Endothelial cell of umbilical vein (primary cell): ENCODE results near the gene DNAH9. TPM values are rescaled to one million over a fixed set of nuclear protein-coding genes. Genes with fewer than 3 reads are reported as not detected.

Experiments used
- BruUV-seq: library from RNA; stranded (reverse); fragments of 400-500 nt; replicated peaks from 2 replicates; lab custom pipeline; 2021; lab: Mats Ljungman, UMichigan
- CTCF ChIA-PET: fragments of 300-600, 350-600 bp; sonication (Branson Sonifier 250); formaldehyde crosslinking; loops from one replicate; lab custom pipeline; 2021; ENCODE audit warnings: antibody characterized with exemption, inconsistent platforms; lab: Charles Lee
- POLR2A ChIA-PET: fragments of 300-600, 350-600 bp; sonication (Branson Sonifier 250); formaldehyde crosslinking; loops from one replicate; lab custom pipeline; 2021; ENCODE audit warnings: antibody characterized with exemption, inconsistent platforms; lab: Charles Lee
- DNase-seq: peaks from one replicate; pipeline ENCODE4 v3.0.0-alpha.2; 2011; ENCODE audit warnings: low read depth, low spot score
- FAIRE-seq: peaks from 2 replicates; lab custom pipeline; 2011; peaks lifted over from hg19 to GRCh38; lab: Jason Lieb, UNC
- H2AFZ ChIP-seq: 2 replicates; pipeline ENCODE4 v1.6.0; 2012; ENCODE audit warnings: low read depth, low read length, control low read depth, inconsistent platforms
- H3K27ac ChIP-seq: 2 replicates; pipeline ENCODE4 v1.5.1; 2011; ENCODE audit warnings: low read depth, mild to moderate bottlenecking, control low read depth, low read length, moderate library complexity; ENCODE audit not compliant: insufficient read depth
- H3K27me3 ChIP-seq, 2 experiments: 2 replicates each; pipeline versions ENCODE4 v1.6.0 to v1.6.1; 2011; ENCODE audit warnings: low read length in 2 of 2, mixed read lengths in 1 of 2; ENCODE audit not compliant: control insufficient read depth in 2 of 2, insufficient read depth in 2 of 2
- H3K36me3 ChIP-seq, 2 experiments: 2 replicates in 1 of 2; 3 replicates in 1 of 2; pipeline ENCODE4 v1.5.1; 2011; ENCODE audit warnings: low read length in 2 of 2, mild to moderate bottlenecking in 1 of 2, moderate library complexity in 1 of 2; ENCODE audit not compliant: control insufficient read depth in 2 of 2, insufficient read depth in 2 of 2; ENCODE audit errors: extremely low read depth in 1 of 2
- H3K4me1 ChIP-seq: 3 replicates; pipeline ENCODE4 v1.5.1; 2011; ENCODE audit warnings: mild to moderate bottlenecking, low read length; ENCODE audit not compliant: control insufficient read depth, insufficient read depth; ENCODE audit errors: extremely low read depth
- H3K4me2 ChIP-seq: 2 replicates; pipeline ENCODE4 v1.6.1; 2011; ENCODE audit warnings: low read length, control low read depth, mixed read lengths; ENCODE audit not compliant: insufficient read depth
- H3K4me3 ChIP-seq, 3 experiments: fragments of 200-600 bp in 1 of 3; sonication (generic), shearing (Covaris generic) in 1 of 3; replicated peaks in 1 of 3; 2 replicates each; pipeline ENCODE4 v1.5.1; 2011 to 2016; ENCODE audit warnings: control low read depth in 3 of 3, low read length in 3 of 3, mild to moderate bottlenecking in 2 of 3, inconsistent platforms in 1 of 3, low read depth in 1 of 3, moderate library complexity in 1 of 3; ENCODE audit not compliant: insufficient read depth in 1 of 3
- H3K79me2 ChIP-seq: 2 replicates; pipeline ENCODE4 v1.6.0; 2012; ENCODE audit warnings: low read length, inconsistent platforms; ENCODE audit not compliant: control insufficient read depth, insufficient read depth
- H3K9ac ChIP-seq: replicated peaks from 2 replicates; pipeline ENCODE3; 2011; ENCODE audit warnings: low read length, control low read depth; ENCODE audit not compliant: insufficient read depth; ENCODE audit errors: extremely low read depth
- H3K9me1 ChIP-seq: replicated peaks from 3 replicates; pipeline ENCODE4 v1.6.0; 2011; ENCODE audit warnings: mild to moderate bottlenecking, low read length; ENCODE audit not compliant: control insufficient read depth, insufficient read depth; ENCODE audit errors: extremely low read depth
- H3K9me3 ChIP-seq: replicated peaks from 2 replicates; pipeline ENCODE4 v1.5.1; 2012; ENCODE audit warnings: low read length, inconsistent platforms; ENCODE audit not compliant: control insufficient read depth, insufficient read depth
- H4K20me1 ChIP-seq: replicated peaks from 2 replicates; pipeline ENCODE3; 2011; ENCODE audit warnings: mild to moderate bottlenecking, low read length; ENCODE audit not compliant: control insufficient read depth, insufficient read depth; ENCODE audit errors: extremely low read depth
- EZH2 ChIP-seq: IDR thresholded peaks from 2 replicates; pipeline ENCODE4 v1.6.1; 2012; ENCODE audit warnings: borderline replicate concordance, low read depth, mild to moderate bottlenecking, moderate library complexity, low read length, inconsistent platforms; ENCODE audit not compliant: severe bottlenecking
- FOS ChIP-seq: IDR thresholded peaks from 2 replicates; pipeline ENCODE4 v1.6.1; 2011; ENCODE audit warnings: mild to moderate bottlenecking, low read length, moderate library complexity, borderline replicate concordance; ENCODE audit not compliant: insufficient read depth
- GATA2 ChIP-seq: IDR thresholded peaks from 2 replicates; pipeline ENCODE4 v1.7.0; 2011; ENCODE audit warnings: low read depth, mild to moderate bottlenecking, moderate library complexity, mixed read lengths, low read length; ENCODE audit not compliant: insufficient read length, insufficient read depth
- JUN ChIP-seq: IDR thresholded peaks from 2 replicates; pipeline ENCODE4 v1.6.1; 2011; ENCODE audit warnings: borderline replicate concordance, low read depth; ENCODE audit not compliant: insufficient read length, insufficient read depth
- MYC ChIP-seq: IDR thresholded peaks from one replicate; pipeline ENCODE4 v1.6.1; 2011; ENCODE audit warnings: mild to moderate bottlenecking, low read depth, low read length
- POLR2A ChIP-seq: IDR thresholded peaks from 2 replicates; pipeline ENCODE4 v1.6.1; 2012; ENCODE audit warnings: low read depth, mild to moderate bottlenecking, control low read depth, low read length
- POLR2AphosphoS5 ChIP-seq: IDR thresholded peaks from 2 replicates; pipeline ENCODE4 v1.6.1; 2012; ENCODE audit warnings: low read depth, mild to moderate bottlenecking, control low read depth, low read length, moderate library complexity; ENCODE audit not compliant: insufficient read depth
- dilution Hi-C: fragments of 300-500 bp; cut with MboI; formaldehyde crosslinking; loops from one replicate; pipeline ENCODE4 v1.15.0; 2019; ENCODE audit warnings: low sequenced_read_pairs; ENCODE audit not compliant: extremely low pct_ligation_motif_present
- intact Hi-C: fragments of 100-400 bp; cut with micrococcal nuclease; formaldehyde crosslinking; loops from one replicate; pipeline ENCODE4 v1.10.0; 2022
- polyA plus RNA-seq, 4 experiments: library from polyadenylated mRNA; depleted of rRNA in 3 of 4; stranded (reverse) in 3 of 4; unstranded in 1 of 4; fragments of >200 nt; gene quantifications; 2 replicates each; pipeline versions ENCODE4 v1.2.1 to v1.2.3, GENCODE V29; 2011 to 2012; ENCODE audit warnings: missing spikeins in 1 of 4
- total RNA-seq: library from RNA; stranded (reverse); gene quantifications from 2 replicates; pipeline ENCODE4 v1.2.3, GENCODE V29; 2021
- TF ChIP-seq, protein P1 (sequence below): IDR thresholded peaks from 2 replicates; pipeline ENCODE4 v1.6.1; 2011; ENCODE audit not compliant: insufficient read depth, insufficient read length
- TF ChIP-seq, protein P2 (sequence below), 2 donors: IDR thresholded peaks; 1 replicate in 1 of 2; 2 replicates in 1 of 2; pipeline ENCODE4 v1.5.1; 2011; ENCODE audit warnings: low read length in 2 of 2, mild to moderate bottlenecking in 2 of 2, moderate library complexity in 2 of 2, control low read depth in 1 of 2, inconsistent platforms in 1 of 2, low read depth in 1 of 2; ENCODE audit not compliant: insufficient read depth in 1 of 2; ENCODE audit errors: extremely low read depth in 1 of 2

The DNAH9 gene
- total and polyA plus RNA-seq, 2 donors (not counting 3 experiments of a cell fraction or from before 2014, with no cell fraction given) = not detected

DNA sequence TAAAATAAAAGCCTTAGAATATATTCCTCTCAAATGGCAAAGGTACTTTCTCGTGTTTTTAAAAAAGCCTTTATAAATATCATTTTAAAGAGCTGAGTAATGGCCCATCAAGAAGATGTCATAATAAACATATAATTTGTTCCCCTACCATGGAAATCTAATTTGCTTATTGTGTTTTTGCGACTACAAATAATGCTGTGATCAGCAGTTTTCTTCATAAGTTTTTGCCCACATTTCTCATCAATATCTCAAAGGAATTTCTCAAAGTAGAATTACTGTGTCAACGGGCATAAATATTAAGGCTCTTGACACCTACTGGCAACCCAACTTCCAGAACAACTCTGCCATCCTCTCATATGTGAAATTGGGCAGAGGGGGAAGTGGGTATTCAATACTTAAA lies 381.5 kb downstream of the DNAH9 start:
- no peak overlapping the region for H3K9ac ChIP-seq
- no peaks in the 10 kb centered on the region for H3K9me3 ChIP-seq
- H3K27ac ChIP-seq = no peak overlapping the region
- H3K4me3 ChIP-seq = no peak overlapping the region
- H3K4me1 ChIP-seq = no peaks in the 10 kb centered on the region
- dilution Hi-C loops = no loop called here
- DNase-seq = no peak
- TF ChIP-seq POLR2AphosphoS5 (no peak), MYC (no peak), GATA2 (no peak), FOS (no peak), JUN (no peak), POLR2A (no peak), EZH2 (no peak)
- TF ChIP-seq, protein P1, sequence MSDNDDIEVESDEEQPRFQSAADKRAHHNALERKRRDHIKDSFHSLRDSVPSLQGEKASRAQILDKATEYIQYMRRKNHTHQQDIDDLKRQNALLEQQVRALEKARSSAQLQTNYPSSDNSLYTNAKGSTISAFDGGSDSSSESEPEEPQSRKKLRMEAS = no peak
- TF ChIP-seq, protein P2, sequence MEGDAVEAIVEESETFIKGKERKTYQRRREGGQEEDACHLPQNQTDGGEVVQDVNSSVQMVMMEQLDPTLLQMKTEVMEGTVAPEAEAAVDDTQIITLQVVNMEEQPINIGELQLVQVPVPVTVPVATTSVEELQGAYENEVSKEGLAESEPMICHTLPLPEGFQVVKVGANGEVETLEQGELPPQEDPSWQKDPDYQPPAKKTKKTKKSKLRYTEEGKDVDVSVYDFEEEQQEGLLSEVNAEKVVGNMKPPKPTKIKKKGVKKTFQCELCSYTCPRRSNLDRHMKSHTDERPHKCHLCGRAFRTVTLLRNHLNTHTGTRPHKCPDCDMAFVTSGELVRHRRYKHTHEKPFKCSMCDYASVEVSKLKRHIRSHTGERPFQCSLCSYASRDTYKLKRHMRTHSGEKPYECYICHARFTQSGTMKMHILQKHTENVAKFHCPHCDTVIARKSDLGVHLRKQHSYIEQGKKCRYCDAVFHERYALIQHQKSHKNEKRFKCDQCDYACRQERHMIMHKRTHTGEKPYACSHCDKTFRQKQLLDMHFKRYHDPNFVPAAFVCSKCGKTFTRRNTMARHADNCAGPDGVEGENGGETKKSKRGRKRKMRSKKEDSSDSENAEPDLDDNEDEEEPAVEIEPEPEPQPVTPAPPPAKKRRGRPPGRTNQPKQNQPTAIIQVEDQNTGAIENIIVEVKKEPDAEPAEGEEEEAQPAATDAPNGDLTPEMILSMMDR (IDR thresholded peaks at IDR 0.05; ENCODE audit: extremely low read depth in 1 of 2, insufficient read depth in 1 of 2, low read depth in 1 of 2, low read length in 2 of 2) = no peak
- H3K36me3 ChIP-seq = peaks cover 7 to 17% of the 10 kb centered on the region in 2 experiments
- no peaks in the 10 kb centered on the region for H3K79me2 ChIP-seq
- H3K9me1 ChIP-seq = no peaks in the 10 kb centered on the region
- intact Hi-C loops = loop anchor here (10.0 kb wide), 3 partner anchors 835 to 1335 kb away; partner anchors contain the start of gene TMEM220
- no peak for FAIRE-seq
- BruUV-seq = no TSS peak
- H4K20me1 ChIP-seq = no peaks in the 10 kb centered on the region
- POLR2A ChIA-PET = no interaction called here
- no peaks in the 10 kb centered on the region for H3K27me3 ChIP-seq
- H2AFZ ChIP-seq = no peak overlapping the region
- CTCF ChIA-PET = interaction anchor here (1.4 to 2.6 kb wide), 5 partner anchors 12 to 1333 kb away, joined by 5 to 16 read pairs (median 6); no protein-coding TSS in a partner anchor
- H3K4me2 ChIP-seq = no peak overlapping the region
